A549 treated with GW870086 at 1 μM for 4 hours (cell line): ENCODE data around the gene GJA5. TPM values are rescaled to one million over a fixed set of nuclear protein-coding genes. Genes with fewer than 3 reads are reported as not detected.

ENCODE experiments used
- total RNA-seq: library from RNA; stranded (reverse); fragments of 200-300 nt; extraction: Qiagen RNA extraction; gene quantifications from 5 replicates; pipeline ENCODE4 v1.2.3, GENCODE V29; 2022; ENCODE audit warnings: low read depth

The GJA5 gene
- 0.05 to 0.09 TPM in 2 of 5 replicates, not detected in the others for total RNA-seq

GRCh38 chr1:147760481-147761260 lies at the start of gene GJA5:
Gene GJA5, minus strand, starts transcription at chr1:147760602. Its CDS starts 1,364 bp downstream, at chr1:147759238.

Other genes with a start within 250 kb of the GJA5 start
- 4.2 to 7.1 TPM (median 6.4 TPM) in 5 replicates for gene BCL9, start 219.1 kb downstream of the GJA5 start, total RNA-seq
- gene ACP6, start 90.1 kb downstream of the GJA5 start, total RNA-seq, result 14.5 to 22.8 TPM (median 21.9 TPM) in 5 replicates
- gene GJA8, start 142.2 kb upstream of the GJA5 start, total RNA-seq, result not detected in 5 replicates
- 3.7 to 7.5 TPM (median 4.7 TPM) in 5 replicates for gene GPR89B, start 167.8 kb upstream of the GJA5 start, total RNA-seq